IMR-90 (cell line): Measurements from ENCODE around the gene KRT4.

Experiments
- POLR2A ChIP-seq: IDR thresholded peaks from 2 replicates; pipeline ENCODE4 v1.6.1; 2012; ENCODE audit warnings: mild to moderate bottlenecking, low read depth, low read length
- TF ChIP-seq, protein P1 (sequence below): conservative IDR thresholded peaks from 2 replicates; pipeline ENCODE4 v1.5.1; 2012; ENCODE audit warnings: mild to moderate bottlenecking, low read depth, low read length, improper control_type of control experiment

DNA sequence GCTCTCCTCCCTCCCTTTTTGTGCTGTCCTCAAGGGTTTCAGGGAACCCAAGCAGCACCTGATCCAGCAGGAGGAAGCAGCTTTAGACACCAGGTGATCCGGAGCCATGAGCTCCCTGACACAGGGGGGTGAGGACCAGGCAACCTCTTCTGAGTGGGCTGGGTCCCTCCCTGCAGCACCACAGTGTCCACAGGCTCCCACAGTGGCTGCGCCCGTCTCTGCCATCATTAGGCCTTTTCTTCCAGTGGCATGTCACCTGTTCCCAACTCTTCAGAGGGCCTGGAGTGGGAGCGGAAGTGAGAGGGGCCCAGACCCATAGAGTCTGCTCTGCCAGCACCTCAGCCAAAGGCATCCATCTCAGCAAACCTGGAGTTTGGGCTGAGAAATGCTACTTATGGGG, 36.4 kb downstream of the KRT4 start:
- TF ChIP-seq, protein P1, sequence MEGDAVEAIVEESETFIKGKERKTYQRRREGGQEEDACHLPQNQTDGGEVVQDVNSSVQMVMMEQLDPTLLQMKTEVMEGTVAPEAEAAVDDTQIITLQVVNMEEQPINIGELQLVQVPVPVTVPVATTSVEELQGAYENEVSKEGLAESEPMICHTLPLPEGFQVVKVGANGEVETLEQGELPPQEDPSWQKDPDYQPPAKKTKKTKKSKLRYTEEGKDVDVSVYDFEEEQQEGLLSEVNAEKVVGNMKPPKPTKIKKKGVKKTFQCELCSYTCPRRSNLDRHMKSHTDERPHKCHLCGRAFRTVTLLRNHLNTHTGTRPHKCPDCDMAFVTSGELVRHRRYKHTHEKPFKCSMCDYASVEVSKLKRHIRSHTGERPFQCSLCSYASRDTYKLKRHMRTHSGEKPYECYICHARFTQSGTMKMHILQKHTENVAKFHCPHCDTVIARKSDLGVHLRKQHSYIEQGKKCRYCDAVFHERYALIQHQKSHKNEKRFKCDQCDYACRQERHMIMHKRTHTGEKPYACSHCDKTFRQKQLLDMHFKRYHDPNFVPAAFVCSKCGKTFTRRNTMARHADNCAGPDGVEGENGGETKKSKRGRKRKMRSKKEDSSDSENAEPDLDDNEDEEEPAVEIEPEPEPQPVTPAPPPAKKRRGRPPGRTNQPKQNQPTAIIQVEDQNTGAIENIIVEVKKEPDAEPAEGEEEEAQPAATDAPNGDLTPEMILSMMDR = no peak
- no peak for TF ChIP-seq POLR2A
